ENCODE measurements around the gene RHBDL1. TPM values are rescaled to one million over a fixed set of nuclear protein-coding genes. Genes with fewer than 3 reads are reported as not detected.

The RHBDL1 gene
- total and polyA plus RNA-seq, 2 experiments from 2014 or later: 2.6 to 12.9 TPM

DNA sequence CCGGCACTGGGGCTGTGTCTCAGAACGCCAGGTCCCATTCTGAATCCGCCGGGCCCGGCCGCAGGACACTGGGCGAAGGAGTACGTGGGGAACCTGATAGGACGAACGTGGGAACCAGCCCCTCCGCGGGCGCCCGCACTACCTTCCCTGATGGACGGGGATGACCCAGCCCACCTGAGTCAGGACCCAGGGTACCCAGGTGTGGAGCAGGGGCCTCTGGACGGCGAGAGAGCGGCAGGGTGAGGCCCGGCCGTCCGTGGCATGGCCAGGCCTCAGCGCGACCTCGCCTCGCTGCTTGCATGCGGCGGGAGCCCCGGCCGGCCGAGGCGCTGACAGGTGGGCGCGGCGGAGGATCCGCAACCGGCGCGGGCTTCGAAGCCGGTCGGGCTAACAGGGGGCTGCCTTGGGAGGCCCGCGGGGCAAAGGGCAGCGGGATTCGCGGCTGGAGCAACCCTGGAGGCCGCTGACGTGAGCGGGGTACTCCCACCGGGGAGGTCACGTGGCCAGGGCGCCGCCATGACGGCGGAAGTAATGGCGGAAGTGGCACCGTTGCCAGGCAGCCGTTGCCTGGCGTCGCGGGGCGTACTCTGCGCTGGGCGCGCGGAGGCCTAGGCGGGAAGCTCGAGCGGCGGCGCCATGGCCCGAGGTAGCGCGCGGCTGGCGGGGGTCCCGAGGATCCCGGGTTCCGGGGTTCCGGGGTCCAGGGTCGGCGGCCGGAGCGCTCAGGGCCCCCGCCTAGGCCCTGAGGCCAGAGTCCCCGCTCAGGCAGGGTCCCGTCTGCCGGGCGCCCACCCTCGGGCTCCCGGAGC lies 26.5 kb upstream of the RHBDL1 start, which contains the start of gene WDR90:
Gene WDR90, plus strand, starts transcription at position 585 of the 809 bp plus-strand sequence. Its CDS starts 52 bp downstream, at position 637.
- H3K27ac ChIP-seq: peak within 1 kb of the TSS; percentile 85
- peak within 1 kb of the TSS; percentile 66 for H3K4me3 ChIP-seq
- TF ChIP-seq, protein P1, sequence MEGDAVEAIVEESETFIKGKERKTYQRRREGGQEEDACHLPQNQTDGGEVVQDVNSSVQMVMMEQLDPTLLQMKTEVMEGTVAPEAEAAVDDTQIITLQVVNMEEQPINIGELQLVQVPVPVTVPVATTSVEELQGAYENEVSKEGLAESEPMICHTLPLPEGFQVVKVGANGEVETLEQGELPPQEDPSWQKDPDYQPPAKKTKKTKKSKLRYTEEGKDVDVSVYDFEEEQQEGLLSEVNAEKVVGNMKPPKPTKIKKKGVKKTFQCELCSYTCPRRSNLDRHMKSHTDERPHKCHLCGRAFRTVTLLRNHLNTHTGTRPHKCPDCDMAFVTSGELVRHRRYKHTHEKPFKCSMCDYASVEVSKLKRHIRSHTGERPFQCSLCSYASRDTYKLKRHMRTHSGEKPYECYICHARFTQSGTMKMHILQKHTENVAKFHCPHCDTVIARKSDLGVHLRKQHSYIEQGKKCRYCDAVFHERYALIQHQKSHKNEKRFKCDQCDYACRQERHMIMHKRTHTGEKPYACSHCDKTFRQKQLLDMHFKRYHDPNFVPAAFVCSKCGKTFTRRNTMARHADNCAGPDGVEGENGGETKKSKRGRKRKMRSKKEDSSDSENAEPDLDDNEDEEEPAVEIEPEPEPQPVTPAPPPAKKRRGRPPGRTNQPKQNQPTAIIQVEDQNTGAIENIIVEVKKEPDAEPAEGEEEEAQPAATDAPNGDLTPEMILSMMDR (IDR thresholded peaks at IDR 0.05; ENCODE audit: low read depth, low read length): no peak
- no peaks in the 10 kb centered on the region for H3K36me3 ChIP-seq
- DNase-seq (ENCODE audit: low read depth in 1 of 2, low spot score in 1 of 2): peak; percentile 95
- no peaks in the 10 kb centered on the region for H3K27me3 ChIP-seq
- no peaks in the 10 kb centered on the region for H3K9me3 ChIP-seq (ENCODE audit: low read depth)
- H3K4me1 ChIP-seq (ENCODE audit: low read depth): peaks cover 12% of the 10 kb centered on the region

DNA sequence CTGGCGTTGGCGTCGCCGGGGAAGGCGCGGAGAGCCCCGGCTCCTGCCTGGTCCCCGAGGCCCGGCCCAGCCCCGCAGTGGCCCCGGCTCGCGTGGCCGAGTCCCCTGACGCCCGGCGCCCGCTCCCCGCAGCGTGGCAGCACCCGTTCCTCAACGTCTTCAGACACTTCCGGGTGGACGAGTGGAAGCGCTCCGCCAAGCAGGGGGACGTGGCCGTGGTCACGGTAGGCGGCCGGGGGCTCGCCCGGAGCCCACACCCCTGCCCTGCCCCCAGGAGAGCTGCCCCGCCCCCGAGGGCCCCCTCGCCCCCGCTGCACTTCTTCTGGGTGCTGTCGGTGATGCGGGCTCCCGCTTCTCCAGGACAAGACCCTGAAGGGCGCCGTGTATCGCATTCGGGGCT lies 25.8 kb upstream of the RHBDL1 start:
- Histone ChIP-seq H3K27ac (no peak overlapping the region), H3K4me3 (peak overlapping the region; percentile 66), H3K27me3 (no peaks in the 10 kb centered on the region), H3K9me3 (ENCODE audit: low read depth) (no peaks in the 10 kb centered on the region), H3K4me1 (ENCODE audit: low read depth) (peaks cover 12% of the 10 kb centered on the region), H3K36me3 (no peaks in the 10 kb centered on the region)
- no peak for DNase-seq (ENCODE audit: low read depth in 1 of 2, low spot score in 1 of 2)
- TF ChIP-seq, protein P1 (IDR thresholded peaks at IDR 0.05; ENCODE audit: low read depth, low read length): no peak

DNA sequence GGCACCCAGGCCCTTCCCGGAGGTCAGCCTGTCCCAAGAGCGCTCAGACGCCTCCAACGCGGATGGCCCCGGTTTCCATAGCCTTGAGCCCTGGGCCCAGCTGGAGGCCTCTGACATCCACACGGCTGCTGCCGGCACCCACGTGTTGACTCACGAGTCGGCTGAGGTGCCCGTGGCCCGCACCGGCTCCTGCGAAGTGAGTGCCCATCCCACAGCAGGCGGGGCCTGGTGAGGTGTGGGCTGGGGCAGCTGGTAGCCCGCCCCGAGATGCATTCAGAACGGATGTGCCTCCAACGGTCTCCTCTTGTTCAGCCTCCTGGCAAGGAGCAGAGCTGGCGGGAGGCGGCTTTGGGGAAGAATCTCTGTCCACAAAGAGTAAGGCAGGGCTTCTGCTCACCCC lies 23.6 kb upstream of the RHBDL1 start:
- Histone ChIP-seq H3K4me3 (no peak overlapping the region), H3K9me3 (ENCODE audit: low read depth) (no peaks in the 10 kb centered on the region), H3K27ac (no peak overlapping the region), H3K36me3 (no peaks in the 10 kb centered on the region), H3K4me1 (ENCODE audit: low read depth) (peaks cover 12% of the 10 kb centered on the region), H3K27me3 (no peaks in the 10 kb centered on the region)
- TF ChIP-seq, protein P1 (IDR thresholded peaks at IDR 0.05; ENCODE audit: low read depth, low read length): no peak
- DNase-seq (ENCODE audit: low read depth in 1 of 2, low spot score in 1 of 2): no peak

DNA sequence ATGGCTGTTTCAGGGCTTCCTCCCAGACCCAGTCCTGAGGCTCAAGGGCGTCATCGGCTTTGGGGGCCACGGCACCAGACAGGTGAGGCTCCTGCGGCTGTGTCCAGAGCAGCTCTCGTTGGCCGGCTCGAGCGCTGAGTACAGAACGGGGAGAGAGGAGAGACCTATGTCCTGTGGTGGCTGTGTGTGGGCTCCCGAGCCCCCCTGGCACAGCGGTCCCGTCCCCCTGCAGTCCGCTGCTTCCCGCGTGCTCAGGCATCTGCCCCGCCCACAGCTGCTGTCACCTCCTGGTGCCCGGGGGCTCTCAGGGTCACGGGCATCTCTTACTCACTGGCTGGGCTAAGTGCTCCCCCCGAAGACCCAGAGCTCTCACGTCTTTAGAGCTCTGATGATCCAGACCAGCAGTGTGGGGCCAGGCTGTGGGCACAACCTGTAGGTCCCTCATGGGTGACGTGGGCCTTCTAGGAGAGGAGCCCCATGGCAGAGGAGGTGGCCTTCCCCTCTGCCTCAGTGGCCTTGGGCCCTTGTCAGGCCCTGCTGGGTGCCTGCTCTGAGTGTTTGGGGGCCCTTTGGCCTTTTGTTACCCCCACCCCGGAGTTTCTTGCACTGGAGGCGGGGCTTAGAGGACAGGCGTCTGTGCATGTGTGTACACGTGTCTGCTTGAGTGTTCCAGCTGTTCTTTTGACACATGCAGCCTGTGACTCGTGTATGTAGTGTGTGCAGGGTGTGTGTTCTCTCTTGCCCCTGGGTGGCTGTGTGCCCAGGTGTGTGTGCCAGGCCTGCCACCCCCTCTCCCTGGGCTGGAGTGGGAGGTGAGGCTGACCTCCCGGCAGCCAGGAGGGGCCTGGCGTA lies 22.8 kb upstream of the RHBDL1 start:
- Histone ChIP-seq H3K4me3 (no peak overlapping the region), H3K27me3 (no peaks in the 10 kb centered on the region), H3K36me3 (no peaks in the 10 kb centered on the region), H3K27ac (no peak overlapping the region), H3K4me1 (ENCODE audit: low read depth) (peaks cover 12% of the 10 kb centered on the region), H3K9me3 (ENCODE audit: low read depth) (no peaks in the 10 kb centered on the region)
- no peak for DNase-seq (ENCODE audit: low read depth in 1 of 2, low spot score in 1 of 2)
- TF ChIP-seq, protein P1 (IDR thresholded peaks at IDR 0.05; ENCODE audit: low read depth, low read length): no peak

DNA sequence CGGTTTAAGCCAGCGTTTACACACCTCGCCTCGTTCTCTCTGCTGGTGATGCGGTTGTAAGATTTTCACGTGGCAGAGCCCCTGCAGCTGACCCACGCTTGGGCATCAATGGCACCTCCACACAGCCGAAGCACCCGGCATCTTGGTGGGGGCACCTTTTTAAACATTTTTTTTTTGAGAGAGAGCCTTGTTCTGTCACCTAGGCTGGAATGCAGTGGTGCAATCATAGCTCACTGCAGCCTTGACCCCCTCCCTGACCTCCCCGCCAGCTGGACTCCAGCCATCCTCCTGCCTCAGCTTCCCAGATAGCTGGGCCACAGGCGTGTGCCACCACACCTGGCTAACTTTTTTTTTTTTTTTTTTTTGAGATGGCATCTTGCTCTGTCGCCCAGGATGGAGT lies 21.4 kb upstream of the RHBDL1 start:
- no peaks in the 10 kb centered on the region for H3K36me3 ChIP-seq

More for the DNA sequence above, 21.4 kb upstream of the RHBDL1 start:
- Histone ChIP-seq H3K27me3 (no peaks in the 10 kb centered on the region), H3K9me3 (ENCODE audit: low read depth) (no peaks in the 10 kb centered on the region), H3K27ac (no peak overlapping the region), H3K4me1 (ENCODE audit: low read depth) (peaks cover 6% of the 10 kb centered on the region), H3K4me3 (no peak overlapping the region)
- TF ChIP-seq, protein P1 (IDR thresholded peaks at IDR 0.05; ENCODE audit: low read depth, low read length): no peak
- no peak for DNase-seq (ENCODE audit: low read depth in 1 of 2, low spot score in 1 of 2)

All from cardiac muscle cell (in vitro differentiated cells and primary cell).